IPS-11a (cell line): ENCODE data around the gene KRTAP2-2.

ENCODE experiments used
- H3K4me3 ChIP-seq: one replicate; pipeline ENCODE4 v1.5.1; 2013; ENCODE audit warnings: low read depth, low read length, control low read depth

The KRTAP2-2 gene

DNA sequence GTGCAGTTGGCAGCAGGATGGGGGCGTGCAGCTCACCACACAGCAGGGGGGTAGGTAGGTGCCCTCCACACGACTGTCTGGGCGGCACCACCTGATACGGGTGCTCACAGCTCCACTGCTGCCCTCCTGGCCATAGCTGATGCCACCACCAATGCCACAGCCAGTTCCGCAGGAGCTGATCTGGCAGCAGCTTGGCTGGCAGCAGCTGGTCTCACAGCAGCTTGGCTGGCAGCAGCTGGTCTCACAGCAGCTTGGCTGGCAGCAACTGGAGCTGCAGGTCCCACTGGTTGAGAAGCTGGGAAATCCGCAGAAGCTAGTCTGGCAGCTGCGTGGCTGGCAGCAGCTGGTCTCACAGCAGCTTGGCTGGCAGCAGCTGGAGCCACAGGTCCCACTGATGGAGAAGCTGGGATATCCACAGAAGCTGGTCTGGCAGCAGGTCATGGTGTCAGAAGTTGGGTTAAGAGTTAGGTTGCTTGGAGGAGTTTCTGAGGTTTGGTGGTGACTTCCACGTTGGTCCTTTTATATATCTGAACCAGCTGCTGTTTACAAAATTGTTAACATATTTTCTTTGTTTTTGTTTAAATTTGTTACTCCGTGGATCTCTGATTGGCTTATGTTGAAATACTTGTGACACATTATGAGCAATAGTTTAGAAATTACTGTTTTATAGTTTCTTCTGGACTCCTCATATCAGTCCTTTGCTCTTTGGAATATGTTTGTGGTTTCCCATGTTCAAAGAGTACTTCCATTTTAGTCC lies 28.1 kb downstream of the KRTAP2-2 start, which contains the start of gene KRTAP1-5:
KRTAP1-5 (minus strand) TSS at position 494 of the 757 bp plus-strand sequence; CDS start at position 441, 53 bp downstream.
- no peak within 1 kb of the TSS for H3K4me3 ChIP-seq

DNA sequence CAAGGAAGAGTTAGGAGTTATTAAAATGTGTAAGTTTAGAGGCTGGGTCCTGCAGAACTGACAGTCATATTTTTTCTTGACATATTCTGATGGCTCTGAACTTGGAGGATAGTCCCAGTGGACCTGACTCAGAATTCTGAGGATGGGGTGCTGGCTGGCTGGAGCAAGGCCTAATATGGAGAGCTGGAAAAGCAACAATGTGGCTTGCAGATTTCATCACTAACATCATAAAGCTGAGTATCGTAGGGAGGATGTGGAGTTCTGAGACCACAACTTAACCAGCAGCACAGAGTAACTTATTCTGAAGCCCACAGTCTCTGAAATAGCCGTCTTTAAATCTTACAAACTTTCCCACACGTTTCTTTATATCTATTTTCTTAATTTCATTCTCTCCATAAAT lies 30.3 kb downstream of the KRTAP2-2 start:
- H3K4me3 ChIP-seq = no peak overlapping the region

- H3K4me3 ChIP-seq = no peak overlapping the region
These were observed 34.7 kb downstream of the KRTAP2-2 start for GRCh38 chr17:41020336-41020735.

- no peak overlapping the region for H3K4me3 ChIP-seq
These were observed 35.6 kb downstream of the KRTAP2-2 start for GRCh38 chr17:41019415-41019814.

DNA sequence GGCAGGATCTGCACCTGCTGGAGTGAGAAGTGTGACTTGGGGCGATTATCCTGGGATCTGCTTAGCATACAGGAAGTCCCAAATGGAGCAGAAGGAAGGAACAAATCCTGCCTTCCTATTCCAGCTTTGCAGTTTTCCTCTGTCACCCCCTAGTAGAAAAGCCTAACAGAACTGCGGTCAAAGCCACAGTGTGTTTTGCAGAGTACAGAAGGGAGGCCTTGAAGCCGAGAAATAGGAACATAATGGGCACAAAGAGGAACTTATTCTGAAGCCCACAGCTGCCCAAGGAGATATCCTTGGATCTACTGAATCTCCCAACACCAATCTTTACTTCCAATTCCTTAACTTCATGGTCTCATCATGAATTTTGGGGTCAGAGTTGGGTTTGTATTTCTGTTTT lies 36.5 kb downstream of the KRTAP2-2 start:
- H3K4me3 ChIP-seq = no peak overlapping the region

GRCh38 chr17:41016578-41017215 lies 38.3 kb downstream of the KRTAP2-2 start:
- no peak overlapping the region for H3K4me3 ChIP-seq

GRCh38 chr17:41015454-41015853 lies 39.6 kb downstream of the KRTAP2-2 start:
- no peak overlapping the region for H3K4me3 ChIP-seq

DNA sequence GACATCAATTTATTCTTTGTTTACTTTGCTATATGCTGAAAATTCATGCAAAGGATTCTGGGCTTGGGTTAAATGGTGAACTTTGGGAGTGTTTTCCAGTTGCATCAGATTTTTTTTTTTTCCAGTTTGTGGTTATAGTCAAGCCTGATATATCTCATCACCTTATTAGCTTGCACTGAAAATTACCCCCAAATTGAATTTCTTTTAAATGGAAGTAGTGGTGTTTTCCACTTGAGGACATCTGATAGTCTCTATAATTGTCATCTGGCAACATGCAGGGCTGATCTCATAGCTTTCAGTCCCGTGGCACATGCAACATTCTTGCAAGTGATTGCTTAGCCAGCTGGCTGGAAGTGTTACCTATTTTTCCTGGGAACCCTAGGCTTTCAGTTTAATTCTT lies 41.4 kb downstream of the KRTAP2-2 start:
- H3K4me3 ChIP-seq = no peak overlapping the region

DNA sequence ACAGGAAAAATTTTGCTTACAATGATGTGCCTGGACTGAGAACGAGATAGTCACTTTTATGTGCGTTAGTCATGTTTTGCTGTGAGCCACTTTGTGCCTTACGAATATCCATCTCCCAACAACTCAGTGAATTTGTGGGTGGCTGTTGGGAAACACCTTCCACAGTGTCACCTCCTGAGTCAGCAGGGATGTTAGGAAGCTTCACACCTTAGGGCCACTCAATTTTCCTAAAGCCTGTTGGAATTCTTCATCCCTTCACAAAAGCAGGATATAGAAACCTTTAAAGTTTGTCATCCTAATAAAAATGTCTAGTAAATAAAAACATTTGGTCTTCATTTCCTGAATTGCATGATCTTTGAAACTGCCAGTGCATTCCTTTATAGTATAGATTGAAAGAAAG lies 41.8 kb downstream of the KRTAP2-2 start:
- no peak overlapping the region for H3K4me3 ChIP-seq

DNA sequence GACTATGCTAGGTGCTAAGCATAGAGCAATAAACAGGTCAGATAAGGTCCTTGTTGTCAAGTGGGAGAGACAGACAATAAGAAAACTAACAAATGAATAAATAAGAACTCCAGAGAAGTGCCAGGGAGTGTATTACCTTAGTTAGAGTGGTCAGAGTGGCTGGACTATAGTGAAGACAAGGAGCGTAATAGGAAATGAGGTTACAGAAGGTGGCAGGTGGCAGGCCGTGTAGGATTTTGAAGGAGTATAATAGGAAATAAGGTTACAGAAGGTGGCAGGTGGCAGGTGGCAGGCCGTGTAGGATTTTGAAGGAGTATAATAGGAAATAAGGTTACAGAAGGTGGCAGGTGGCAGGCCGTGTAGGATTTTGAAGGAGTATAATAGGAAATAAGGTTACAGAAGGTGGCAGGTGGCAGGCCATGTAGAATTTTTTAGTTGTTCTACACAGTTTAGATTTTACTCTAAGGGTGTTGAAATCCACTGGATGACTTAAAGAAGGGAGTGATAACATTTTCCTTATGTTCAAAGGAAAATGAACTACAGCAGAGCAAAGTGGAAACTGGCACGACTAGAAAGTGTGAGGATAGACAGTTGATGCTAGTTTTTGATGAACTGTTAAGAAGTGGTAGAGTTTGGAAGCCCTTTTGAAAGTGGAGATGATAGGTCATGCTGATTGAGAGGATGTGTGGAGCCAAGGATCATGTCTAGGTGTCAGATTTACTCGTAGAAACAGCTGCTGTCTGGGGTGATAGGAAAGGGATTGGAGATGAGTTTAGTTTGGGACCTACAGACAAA lies 42.5 kb downstream of the KRTAP2-2 start:
- H3K4me3 ChIP-seq = no peak overlapping the region

GRCh38 chr17:41010441-41010840 lies 44.6 kb downstream of the KRTAP2-2 start:
- H3K4me3 ChIP-seq = no peak overlapping the region

GRCh38 chr17:41009936-41010335 lies 45.1 kb downstream of the KRTAP2-2 start:
- no peak overlapping the region for H3K4me3 ChIP-seq

- H3K4me3 ChIP-seq = no peak overlapping the region
These were observed 45.7 kb downstream of the KRTAP2-2 start for GRCh38 chr17:41009301-41009760.

DNA sequence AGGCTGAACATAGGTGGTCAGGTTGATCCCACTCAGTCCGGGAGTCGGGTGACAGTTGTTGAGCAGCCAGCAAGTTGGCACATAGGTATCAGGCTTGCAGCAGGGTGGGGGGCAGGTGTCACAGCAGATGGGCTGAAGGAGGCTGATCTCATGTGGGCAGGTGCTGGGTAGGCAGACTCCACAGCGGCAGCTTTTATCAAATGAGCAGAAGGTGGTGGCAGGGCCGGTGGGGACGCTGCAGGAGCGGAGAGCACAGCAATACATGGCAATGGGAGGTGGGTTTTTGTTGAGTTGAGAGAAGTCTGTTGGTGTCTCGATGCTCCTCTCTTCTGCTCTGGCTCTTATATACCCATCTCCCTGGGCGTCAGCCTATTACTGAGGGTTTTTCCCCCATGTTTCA lies 46.2 kb downstream of the KRTAP2-2 start, which contains the start of gene KRTAP3-1:
KRTAP3-1 (minus strand) TSS at position 318 of the 400 bp plus-strand sequence; CDS start at position 264, 54 bp downstream.
- no peak within 1 kb of the TSS for H3K4me3 ChIP-seq
